B cell (primary cell): ENCODE data around the gene VKORC1.

ENCODE experiments used
- CTCF ChIP-seq: fragments of 200-600 bp; IDR thresholded peaks from one replicate; pipeline ENCODE4 v1.8.0; 2022; ENCODE audit warnings: antibody characterized with exemption, mild to moderate bottlenecking
- EZH2 ChIP-seq: IDR thresholded peaks from 2 replicates; pipeline ENCODE4 v1.6.1; 2012; ENCODE audit warnings: borderline replicate concordance, low read depth, mild to moderate bottlenecking, moderate library complexity, low read length; ENCODE audit not compliant: insufficient read depth, poor library complexity, severe bottlenecking

- TF ChIP-seq EZH2 (no peak), CTCF (no peak)
These were observed 9.9 kb downstream of the VKORC1 start for GRCh38 chr16:31084584-31085302.
